Measurements from ENCODE around the gene CRCP.
"Not testable (repeated sequence)": the region's sequence is repeated elsewhere in the genome, so short reads cannot be mapped to it uniquely, and the experiment has no call there.

DNA sequence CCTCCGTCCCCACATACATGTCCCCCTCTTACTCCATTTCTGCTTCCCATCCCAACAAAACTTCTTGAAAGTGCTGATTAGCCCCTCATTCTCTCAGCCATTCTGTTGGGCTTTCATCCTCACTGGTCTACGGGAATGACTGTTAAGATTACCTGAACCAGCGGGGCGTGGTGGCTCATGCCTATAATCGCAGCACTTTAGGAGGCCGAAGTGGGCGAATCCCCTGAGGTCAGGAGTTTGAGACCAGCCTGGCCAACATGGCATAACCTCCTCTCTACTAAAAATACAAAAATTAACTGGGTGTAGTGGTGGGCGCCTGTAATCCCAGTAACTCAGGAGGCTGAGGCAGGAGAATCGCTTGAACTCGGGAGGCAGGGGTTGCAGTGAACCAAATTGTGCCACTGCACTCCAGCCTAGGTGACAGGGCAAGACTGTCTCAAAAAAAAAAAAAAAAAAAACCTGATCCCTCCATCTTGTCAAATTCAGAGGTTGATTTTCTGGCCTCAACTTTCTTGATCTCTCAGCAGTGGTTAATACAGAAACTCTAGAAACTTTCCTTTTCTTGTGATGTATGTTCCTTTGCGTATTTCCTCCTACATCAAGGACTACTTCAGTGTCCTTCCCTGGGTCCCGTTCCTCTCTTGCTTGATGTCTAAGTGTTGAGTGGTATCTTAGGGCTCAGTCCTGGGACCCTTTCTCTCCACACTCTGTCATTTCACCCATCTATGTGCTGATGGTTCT, 2.2 kb downstream of the CRCP start:
- TF ChIP-seq, protein P1, sequence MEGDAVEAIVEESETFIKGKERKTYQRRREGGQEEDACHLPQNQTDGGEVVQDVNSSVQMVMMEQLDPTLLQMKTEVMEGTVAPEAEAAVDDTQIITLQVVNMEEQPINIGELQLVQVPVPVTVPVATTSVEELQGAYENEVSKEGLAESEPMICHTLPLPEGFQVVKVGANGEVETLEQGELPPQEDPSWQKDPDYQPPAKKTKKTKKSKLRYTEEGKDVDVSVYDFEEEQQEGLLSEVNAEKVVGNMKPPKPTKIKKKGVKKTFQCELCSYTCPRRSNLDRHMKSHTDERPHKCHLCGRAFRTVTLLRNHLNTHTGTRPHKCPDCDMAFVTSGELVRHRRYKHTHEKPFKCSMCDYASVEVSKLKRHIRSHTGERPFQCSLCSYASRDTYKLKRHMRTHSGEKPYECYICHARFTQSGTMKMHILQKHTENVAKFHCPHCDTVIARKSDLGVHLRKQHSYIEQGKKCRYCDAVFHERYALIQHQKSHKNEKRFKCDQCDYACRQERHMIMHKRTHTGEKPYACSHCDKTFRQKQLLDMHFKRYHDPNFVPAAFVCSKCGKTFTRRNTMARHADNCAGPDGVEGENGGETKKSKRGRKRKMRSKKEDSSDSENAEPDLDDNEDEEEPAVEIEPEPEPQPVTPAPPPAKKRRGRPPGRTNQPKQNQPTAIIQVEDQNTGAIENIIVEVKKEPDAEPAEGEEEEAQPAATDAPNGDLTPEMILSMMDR (IDR thresholded peaks at IDR 0.05; ENCODE audit: low read length): not testable (repeated sequence)
- not testable (repeated sequence) for TF ChIP-seq EZH2 (IDR thresholded peaks at IDR 0.05; ENCODE audit: borderline replicate concordance, low read length)
